IMR-90 (cell line): ENCODE measurements around the gene IQCK. TPM values are rescaled to one million over a fixed set of nuclear protein-coding genes. Genes with fewer than 3 reads are reported as not detected.

Experiments used
- ATAC-seq: fragments of 200-7000 bp; cut with Tn5 transposase; 2 replicates; pipeline ENCODE4 v1.9.1; 2020; ENCODE audit warnings: low read depth, mild to moderate bottlenecking, moderate library complexity
- BruUV-seq: library from RNA; stranded (reverse); fragments of 400-500 nt; replicated peaks from 2 replicates; lab custom pipeline; 2021; lab: Mats Ljungman, UMichigan
- CTCF ChIA-PET: fragments of 300-600 bp; formaldehyde crosslinking; extraction: SDS; loops from one replicate; lab custom pipeline; 2021; ENCODE audit warnings: antibody characterized with exemption; lab: Yijun Ruan, JAX
- POLR2A ChIA-PET: fragments of 300-600 bp; sonication (Branson Sonifier 250); formaldehyde crosslinking; loops from one replicate; lab custom pipeline; 2022; ENCODE audit warnings: antibody characterized with exemption; ENCODE audit not compliant: unreplicated experiment; lab: Charles Lee
- DNase-seq: peaks from one replicate; pipeline ENCODE4 v3.0.0; 2013
- H2AFZ ChIP-seq: replicated peaks from 2 replicates; pipeline ENCODE3; 2013; ENCODE audit warnings: low read length, mild to moderate bottlenecking; ENCODE audit not compliant: poor library complexity
- H2AK5ac ChIP-seq: 2 replicates; pipeline ENCODE4 v1.6.1; 2013; ENCODE audit warnings: low read depth, low read length, inconsistent platforms
- H2AK9ac ChIP-seq: replicated peaks from 2 replicates; pipeline ENCODE3; 2013; ENCODE audit warnings: mild to moderate bottlenecking, low read depth, low read length, moderate library complexity; ENCODE audit not compliant: poor library complexity
- H2BK120ac ChIP-seq: 2 replicates; pipeline ENCODE4 v1.6.1; 2013; ENCODE audit warnings: low read depth, low read length, inconsistent platforms
- H2BK15ac ChIP-seq: 3 replicates; pipeline ENCODE4 v1.6.1; 2013; ENCODE audit warnings: low read depth, low read length, inconsistent platforms
- H2BK20ac ChIP-seq: 2 replicates; pipeline ENCODE4 v1.6.1; 2013; ENCODE audit warnings: low read depth, mild to moderate bottlenecking, inconsistent platforms, low read length, moderate library complexity
- H2BK5ac ChIP-seq: 2 replicates; pipeline ENCODE4 v1.6.1; 2013; ENCODE audit warnings: mild to moderate bottlenecking, low read depth, low read length, inconsistent platforms; ENCODE audit not compliant: poor library complexity, severe bottlenecking
- H3K14ac ChIP-seq: replicated peaks from 2 replicates; pipeline ENCODE4 v1.6.1; 2013; ENCODE audit warnings: low read depth, low read length, inconsistent platforms
- H3K18ac ChIP-seq: 2 replicates; pipeline ENCODE4 v1.6.1; 2013; ENCODE audit warnings: low read depth, low read length, control low read depth
- H3K23ac ChIP-seq: 2 replicates; pipeline ENCODE4 v1.6.1; 2013; ENCODE audit warnings: low read depth, low read length, inconsistent platforms
- H3K27ac ChIP-seq: 2 replicates; pipeline ENCODE4 v1.5.1; 2013; ENCODE audit warnings: mild to moderate bottlenecking, control low read depth, low read length; ENCODE audit not compliant: insufficient read depth
- H3K27me3 ChIP-seq: 2 replicates; pipeline ENCODE4 v1.6.1; 2013; ENCODE audit warnings: low read length; ENCODE audit not compliant: control insufficient read depth, insufficient read depth
- H3K36me3 ChIP-seq: 2 replicates; pipeline ENCODE4 v1.6.1; 2013; ENCODE audit warnings: low read length, mixed read lengths; ENCODE audit not compliant: control insufficient read depth, insufficient read depth
- H3K4ac ChIP-seq: 2 replicates; pipeline ENCODE4 v1.6.1; 2013; ENCODE audit warnings: low read depth, low read length, inconsistent platforms
- H3K4me1 ChIP-seq: 2 replicates; pipeline ENCODE4 v1.6.1; 2013; ENCODE audit warnings: low read length, mixed read lengths; ENCODE audit not compliant: control insufficient read depth, insufficient read depth
- H3K4me2 ChIP-seq: 2 replicates; pipeline ENCODE4 v1.6.1; 2013; ENCODE audit warnings: low read depth, mild to moderate bottlenecking, control low read depth, low read length, moderate library complexity
- H3K4me3 ChIP-seq: 2 replicates; pipeline ENCODE4 v1.5.1; 2013; ENCODE audit warnings: low read depth, mild to moderate bottlenecking, control low read depth, low read length, moderate library complexity; ENCODE audit not compliant: insufficient read depth
- H3K56ac ChIP-seq: 2 replicates; pipeline ENCODE4 v1.6.1; 2013; ENCODE audit warnings: low read length, inconsistent platforms; ENCODE audit not compliant: insufficient read depth; ENCODE audit errors: extremely low read depth
- H3K79me1 ChIP-seq, 2 experiments: 2 replicates each; pipeline ENCODE4 v1.6.1; 2013; ENCODE audit warnings: low read length in 2 of 2, inconsistent platforms in 1 of 2, low read depth in 1 of 2
- H3K9ac ChIP-seq: 2 replicates; pipeline ENCODE4 v1.6.1; 2013; ENCODE audit warnings: low read depth, low read length, control low read depth
- H3K9me1 ChIP-seq: 2 replicates; pipeline ENCODE4 v1.6.1; 2013; ENCODE audit warnings: low read length, inconsistent platforms; ENCODE audit not compliant: insufficient read depth
- H3K9me3 ChIP-seq: 2 replicates; pipeline ENCODE4 v1.6.1; 2013; ENCODE audit warnings: low read length; ENCODE audit not compliant: control insufficient read depth, insufficient read depth
- H4K20me1 ChIP-seq: 2 replicates; pipeline ENCODE4 v1.6.1; 2013; ENCODE audit warnings: low read length, inconsistent platforms; ENCODE audit not compliant: insufficient read depth
- H4K5ac ChIP-seq: 2 replicates; pipeline ENCODE4 v1.6.1; 2013; ENCODE audit warnings: mild to moderate bottlenecking, low read depth, low read length, control low read depth
- H4K8ac ChIP-seq, 2 experiments: 2 replicates each; pipeline ENCODE4 v1.6.1; 2013; ENCODE audit warnings: low read depth in 2 of 2, low read length in 2 of 2, control low read depth in 1 of 2, inconsistent platforms in 1 of 2
- H4K91ac ChIP-seq: 2 replicates; pipeline ENCODE4 v1.6.1; 2013; ENCODE audit warnings: low read depth, low read length, inconsistent platforms; ENCODE audit not compliant: insufficient read depth
- BHLHE40 ChIP-seq: fragments of 150-350 bp; IDR thresholded peaks from 2 replicates; pipeline ENCODE4 v1.6.1; 2016; ENCODE audit warnings: mild to moderate bottlenecking, low read depth, low read length
- CEBPB ChIP-seq: IDR thresholded peaks from 2 replicates; pipeline ENCODE4 v1.6.1; 2012; ENCODE audit warnings: low read depth, low read length, improper control_type of control experiment
- CHD1 ChIP-seq: IDR thresholded peaks from 2 replicates; pipeline ENCODE4 v1.6.1; 2012; ENCODE audit warnings: low read depth, low read length, improper control_type of control experiment
- CTCF ChIP-seq: conservative IDR thresholded peaks from 2 replicates; pipeline ENCODE4 v1.5.1; 2012; ENCODE audit warnings: mild to moderate bottlenecking, low read depth, low read length, improper control_type of control experiment
- ELK1 ChIP-seq: fragments of 150-350 bp; IDR thresholded peaks from 2 replicates; pipeline ENCODE4 v1.6.1; 2016; ENCODE audit warnings: low read depth, mild to moderate bottlenecking, low read length, moderate library complexity, borderline replicate concordance
- FOS ChIP-seq: fragments of 150-350 bp; IDR thresholded peaks from 2 replicates; pipeline ENCODE4 v1.6.1; 2016; ENCODE audit warnings: low read depth, low read length
- MAFK ChIP-seq: IDR thresholded peaks from 2 replicates; pipeline ENCODE4 v1.6.1; 2012; ENCODE audit warnings: low read depth, low read length, improper control_type of control experiment
- MAZ ChIP-seq: IDR thresholded peaks from 2 replicates; pipeline ENCODE4 v1.6.1; 2012; ENCODE audit warnings: low read depth, mild to moderate bottlenecking, low read length, improper control_type of control experiment, moderate library complexity, borderline replicate concordance
- MXI1 ChIP-seq: IDR thresholded peaks from 2 replicates; pipeline ENCODE4 v1.6.1; 2012; ENCODE audit warnings: low read depth, mild to moderate bottlenecking, low read length, moderate library complexity, borderline replicate concordance
- NFE2L2 ChIP-seq: fragments of 150-350 bp; IDR thresholded peaks from 2 replicates; pipeline ENCODE4 v1.6.1; 2016; ENCODE audit warnings: low read depth, mild to moderate bottlenecking, low read length
- POLR2A ChIP-seq: IDR thresholded peaks from 2 replicates; pipeline ENCODE4 v1.6.1; 2012; ENCODE audit warnings: mild to moderate bottlenecking, low read depth, low read length
- RAD21 ChIP-seq: IDR thresholded peaks from 2 replicates; pipeline ENCODE4 v1.6.1; 2012; ENCODE audit warnings: low read length, improper control_type of control experiment
- RCOR1 ChIP-seq: IDR thresholded peaks from 2 replicates; pipeline ENCODE4 v1.6.1; 2012; ENCODE audit warnings: mild to moderate bottlenecking, low read length, improper control_type of control experiment; ENCODE audit not compliant: insufficient replicate concordance
- RFX5 ChIP-seq: IDR thresholded peaks from 2 replicates; pipeline ENCODE4 v1.8.0; 2012; ENCODE audit warnings: low read depth, mild to moderate bottlenecking, low read length, moderate library complexity
- SMC3 ChIP-seq: fragments of 150-350 bp; IDR thresholded peaks from 2 replicates; pipeline ENCODE4 v1.6.1; 2016; ENCODE audit warnings: low read depth, mild to moderate bottlenecking, antibody characterized with exemption, low read length, moderate library complexity
- USF2 ChIP-seq: fragments of 150-350 bp; IDR thresholded peaks from 2 replicates; pipeline ENCODE4 v1.6.1; 2017; ENCODE audit warnings: mild to moderate bottlenecking, antibody characterized with exemption, low read length, low read depth
- whole genome bisulfite sequencing, 2 experiments: methylation state at CpG; one replicate each; pipeline versions ENCODE4 v1.1.5 to v1.1.7; 2013; ENCODE audit warnings: missing lambda C conversion rate in 2 of 2; ENCODE audit not compliant: insufficient read length in 1 of 2; ENCODE audit errors: extremely low coverage in 2 of 2; 5-methylcytosine and 5-hydroxymethylcytosine counted together
- dilution Hi-C: fragments of 300-500 bp; cut with HindIII; formaldehyde crosslinking; loops from one replicate; pipeline ENCODE4 v1.14.3; 2018; ENCODE audit warnings: low sequenced_read_pairs; ENCODE audit not compliant: unreplicated experiment
- in situ Hi-C: fragments of 300-500 bp; cut with MboI; formaldehyde crosslinking; loops from 3 replicates; pipeline ENCODE4 v1.14.3; 2019; ENCODE audit warnings: low sequenced_read_pairs, inconsistent platforms, mixed read lengths
- intact Hi-C: fragments of 100-400 bp; cut with micrococcal nuclease; formaldehyde crosslinking; loops from 2 replicates; pipeline ENCODE4 v1.10.0; 2022
- polyA plus RNA-seq, 3 experiments: library from polyadenylated mRNA; depleted of rRNA; stranded (reverse); fragments of >200 nt; gene quantifications; 2 replicates each; pipeline ENCODE4 v1.2.3, GENCODE V29; 2012; ENCODE audit warnings: low replicate concordance in 1 of 3
- total RNA-seq: library from RNA; depleted of rRNA; stranded (reverse); fragments of >200 nt; gene quantifications from 2 replicates; pipeline ENCODE4 v1.2.3, GENCODE V29; 2012

Gene IQCK
- total and polyA plus RNA-seq, 2 of the 4 experiments (the other 2 are of a cell fraction): 4.1 to 5.4 TPM

- Histone ChIP-seq H2BK5ac (no peak overlapping the region), H4K5ac (no peak overlapping the region), H3K56ac (no peak overlapping the region), H3K4me2 (no peak overlapping the region), H3K9me1 (no peaks in the 10 kb centered on the region), H3K4me1 (no peaks in the 10 kb centered on the region), H2AK5ac (no peak overlapping the region), H2BK15ac (no peak overlapping the region), H3K4me3 (no peak overlapping the region), H3K27ac (no peak overlapping the region), H3K79me1 (no peaks in the 10 kb centered on the region; a peak in 1 of 4 replicates), H3K9me3 (no peaks in the 10 kb centered on the region), H2BK120ac (no peak overlapping the region), H3K4ac (no peak overlapping the region), H4K8ac (no peak overlapping the region), H3K23ac (no peak overlapping the region), H3K14ac (no peak overlapping the region), H3K36me3 (peaks cover 13% of the 10 kb centered on the region), H3K18ac (no peak overlapping the region), H2AFZ (no peak overlapping the region), H4K20me1 (no peaks in the 10 kb centered on the region), H2AK9ac (no peak overlapping the region), H2BK20ac (no peak overlapping the region), H4K91ac (no peak overlapping the region), H3K27me3 (no peaks in the 10 kb centered on the region), H3K9ac (no peak overlapping the region)
- TF ChIP-seq CHD1: no peak
- no peak for TF ChIP-seq CEBPB
- TF ChIP-seq RAD21: no peak
- no peak for TF ChIP-seq FOS
- TF ChIP-seq MXI1: no peak
- no peak for TF ChIP-seq ELK1
- no peak for TF ChIP-seq CTCF
- TF ChIP-seq USF2: no peak
- TF ChIP-seq MAFK: no peak
- TF ChIP-seq SMC3: no peak
- no peak for TF ChIP-seq RFX5
- TF ChIP-seq BHLHE40: no peak
- TF ChIP-seq NFE2L2: no peak
- no peak for TF ChIP-seq POLR2A
- TF ChIP-seq RCOR1: no peak
- TF ChIP-seq MAZ: no peak
- dilution Hi-C loops (no loop called here), in situ Hi-C loops (no loop called here), intact Hi-C loops (no loop called here)
- 96% methylated on average over 3 of the region's 7 CpGs; no CpG with 5 or more reads in 1 of the 2 experiments for WGBS, 2 experiments
- ChIA-PET POLR2A (no interaction called here), CTCF (interaction anchor here (0.5 kb wide), 1 partner anchor 215 kb away, joined by 3 read pairs; no protein-coding TSS in a partner anchor)
- BruUV-seq: no TSS peak
- ATAC-seq (no peak), DNase-seq (no peak)
Observed at GRCh38 chr16:19677402-19677801, 40.7 kb upstream of the IQCK start.
